Left ventricle myocardium inferior (tissue), 1 donor: Measurements from ENCODE around the gene NID1. TPM values are rescaled to one million over a fixed set of nuclear protein-coding genes. Genes with fewer than 3 reads are reported as not detected.

Experiments used
- DNase-seq: peaks from one replicate; pipeline ENCODE4 v3.0.0-alpha.2; 2020
- H3K27ac ChIP-seq: fragments of 200-600 bp; replicated peaks from 2 replicates; pipeline ENCODE4 v1.8.0; 2021
- H3K27me3 ChIP-seq: fragments of 200-600 bp; 2 replicates; pipeline ENCODE4 v1.8.0; 2021; ENCODE audit warnings: low read depth
- H3K36me3 ChIP-seq: fragments of 200-600 bp; 2 replicates; pipeline ENCODE4 v1.8.0; 2021
- H3K4me1 ChIP-seq: fragments of 200-600 bp; 2 replicates; pipeline ENCODE4 v1.8.0; 2021
- H3K4me3 ChIP-seq: fragments of 200-600 bp; 2 replicates; pipeline ENCODE4 v1.8.0; 2021; ENCODE audit warnings: mild to moderate bottlenecking, moderate library complexity
- H3K9me3 ChIP-seq: fragments of 200-600 bp; replicated peaks from 2 replicates; pipeline ENCODE4 v1.8.0; 2021
- CTCF ChIP-seq: fragments of 200-600 bp; IDR thresholded peaks from 2 replicates; pipeline ENCODE4 v1.8.0; 2021; ENCODE audit warnings: antibody characterized with exemption, mild to moderate bottlenecking, borderline replicate concordance
- intact Hi-C: fragments of 100-400 bp; cut with micrococcal nuclease; formaldehyde crosslinking; loops from one replicate; pipeline ENCODE4 v1.11.0; 2022
- total RNA-seq: library from RNA; stranded (reverse); fragmentation: NEBNext Ultra II Directional; extraction: Animal tissue kit (Norgen Biotek cat#: 25700); gene quantifications from one replicate; pipeline ENCODE4 v1.2.1, GENCODE V29; 2021
- donor health status: DM: no; HTN: yes; CAD: no; lungs with severe emphysema.

NID1 gene
- total RNA-seq, 1 donor from 2014 or later: 40.4 TPM

- no peak for TF ChIP-seq CTCF
- no peaks in the 10 kb centered on the region for H3K27me3 ChIP-seq
These were observed 8.5 kb upstream of the NID1 start for GRCh38 chr1:236073307-236073897.

GRCh38 chr1:236072001-236072400, 7.1 kb upstream of the NID1 start:
- Histone ChIP-seq H3K36me3 (no peaks in the 10 kb centered on the region), H3K27me3 (no peaks in the 10 kb centered on the region), H3K4me3 (no peak overlapping the region), H3K27ac (no peak overlapping the region), H3K9me3 (peaks cover 20% of the 10 kb centered on the region), H3K4me1 (peaks cover 19% of the 10 kb centered on the region)
- DNase-seq: no peak
- TF ChIP-seq CTCF: no peak
- intact Hi-C loops: no loop called here

More at GRCh38 chr1:236073307-236073897, 8.5 kb upstream of the NID1 start:
- Histone ChIP-seq H3K27ac (no peak overlapping the region), H3K4me1 (peaks cover 6% of the 10 kb centered on the region), H3K4me3 (no peak overlapping the region), H3K36me3 (no peaks in the 10 kb centered on the region), H3K9me3 (peaks cover 20% of the 10 kb centered on the region)
- intact Hi-C loops: no loop called here
- DNase-seq: no peak

GRCh38 chr1:236070753-236071152, 5.9 kb upstream of the NID1 start:
- no peak for DNase-seq
- Histone ChIP-seq H3K4me1 (peaks cover 32% of the 10 kb centered on the region), H3K36me3 (no peaks in the 10 kb centered on the region), H3K27me3 (no peaks in the 10 kb centered on the region), H3K9me3 (peaks cover 20% of the 10 kb centered on the region), H3K27ac (no peak overlapping the region), H3K4me3 (no peak overlapping the region)
- intact Hi-C loops: no loop called here
- TF ChIP-seq CTCF: no peak

- Histone ChIP-seq H3K36me3 (no peaks in the 10 kb centered on the region), H3K4me1 (peaks cover 39% of the 10 kb centered on the region), H3K27me3 (no peaks in the 10 kb centered on the region), H3K27ac (no peak overlapping the region), H3K4me3 (no peak overlapping the region), H3K9me3 (peaks cover 20% of the 10 kb centered on the region)
- TF ChIP-seq CTCF: no peak
- DNase-seq: no peak
- intact Hi-C loops: no loop called here
These were observed 4.9 kb upstream of the NID1 start for GRCh38 chr1:236069796-236070195.

GRCh38 chr1:236067854-236068454, 3.1 kb upstream of the NID1 start:
- peaks cover 57% of the 10 kb centered on the region for H3K4me1 ChIP-seq
- peak overlapping the region; percentile 92 for H3K4me3 ChIP-seq
- intact Hi-C loops: no loop called here
- DNase-seq: no peak
- TF ChIP-seq CTCF: no peak
- H3K27ac ChIP-seq: peak overlapping the region; percentile 98
- peaks cover 2% of the 10 kb centered on the region for H3K36me3 ChIP-seq
- peaks cover 20% of the 10 kb centered on the region for H3K9me3 ChIP-seq
- no peaks in the 10 kb centered on the region for H3K27me3 ChIP-seq
